Measurements from ENCODE around the gene C8G.

Gene C8G

GRCh38 chr9:136994888-136995230 lies 49.8 kb downstream of the C8G start:
- FAIRE-seq (no peak), DNase-seq (ENCODE audit: insufficient read length, low spot score) (no peak)
- no peak for TF ChIP-seq CTCF (IDR thresholded peaks at IDR 0.05; ENCODE audit: insufficient read depth, missing control alignments)

GRCh38 chr9:136995362-136995761 lies 50.3 kb downstream of the C8G start:
- no peak for TF ChIP-seq CTCF (IDR thresholded peaks at IDR 0.05; ENCODE audit: insufficient read depth, missing control alignments)
- DNase-seq (ENCODE audit: insufficient read length, low spot score), result no peak
- no peak for FAIRE-seq

- TF ChIP-seq CTCF (IDR thresholded peaks at IDR 0.05; ENCODE audit: insufficient read depth, missing control alignments), result no peak
- FAIRE-seq, result no peak
- DNase-seq (ENCODE audit: insufficient read length, low spot score), result no peak
These were observed 50.8 kb downstream of the C8G start for GRCh38 chr9:136995772-136996311.

Measured in D721Med (cell line).